ENCODE results near the gene LEO1. TPM values are rescaled to one million over a fixed set of nuclear protein-coding genes. Genes with fewer than 3 reads are reported as not detected.

LEO1 gene
- total and polyA plus RNA-seq, 2 experiments from 2014 or later, result 28.1 to 36.0 TPM

- H3K9ac ChIP-seq, result no peak overlapping the region
- TF ChIP-seq EZH2 (IDR thresholded peaks at IDR 0.05; ENCODE audit: insufficient read depth, poor library complexity, severe bottlenecking) (no peak), EZH2phosphoT487 (IDR thresholded peaks at IDR 0.05; ENCODE audit: insufficient read depth, low read depth) (no peak)
- H2AFZ ChIP-seq, result no peak overlapping the region
- no peaks in the 10 kb centered on the region for H3K27me3 ChIP-seq (replicated peaks; ENCODE audit: insufficient read depth)
- in situ Hi-C loops (cut with MboI), result no loop called here
- peaks cover 11% of the 10 kb centered on the region for H3K4me1 ChIP-seq (ENCODE audit: insufficient read depth)
- peaks cover 49% of the 10 kb centered on the region for H3K36me3 ChIP-seq (ENCODE audit: low read depth)
- H3K4me3 ChIP-seq, result no peak overlapping the region
- no peaks in the 10 kb centered on the region for H4K20me1 ChIP-seq (ENCODE audit: insufficient read depth)
- peaks cover 9% of the 10 kb centered on the region; the same call in 1 of the 2 replicates for H3F3A ChIP-seq (ENCODE audit: insufficient read depth)
- H3K9me2 ChIP-seq (ENCODE audit: insufficient read depth), result no peaks in the 10 kb centered on the region
- H3K4me2 ChIP-seq (ENCODE audit: unreplicated experiment), result no peak overlapping the region
- DNase-seq, result peak; percentile 61
- 53 to 54% methylated on average over 8 of the region's 8 CpGs for WGBS, 2 experiments (ENCODE audit: low coverage in 1 of 2, low lambda C conversion rate in 2 of 2, missing lambda C conversion rate in 2 of 2)
- H3K79me2 ChIP-seq (ENCODE audit: insufficient read depth), result no peaks in the 10 kb centered on the region
- no peaks in the 10 kb centered on the region for H3K9me3 ChIP-seq (ENCODE audit: low read depth)
- H3K27ac ChIP-seq, result no peak overlapping the region; the same call in 1 of the 2 replicates
Observed at GRCh38 chr15:51907136-51907862, 64.3 kb downstream of the LEO1 start.

- Histone ChIP-seq H4K20me1 (ENCODE audit: insufficient read depth) (no peaks in the 10 kb centered on the region), H3K4me3 (no peak overlapping the region), H3K9me2 (ENCODE audit: insufficient read depth) (no peaks in the 10 kb centered on the region), H3K27ac (no peak overlapping the region), H3K4me1 (ENCODE audit: insufficient read depth) (peaks cover 11% of the 10 kb centered on the region), H3K9ac (no peak overlapping the region), H3K79me2 (ENCODE audit: insufficient read depth) (no peaks in the 10 kb centered on the region), H3K4me2 (ENCODE audit: unreplicated experiment) (no peak overlapping the region), H3F3A (ENCODE audit: insufficient read depth) (peaks cover 9% of the 10 kb centered on the region; the same call in 1 of the 2 replicates), H2AFZ (no peak overlapping the region), H3K27me3 (replicated peaks; ENCODE audit: insufficient read depth) (no peaks in the 10 kb centered on the region), H3K9me3 (ENCODE audit: low read depth) (no peaks in the 10 kb centered on the region), H3K36me3 (ENCODE audit: low read depth) (peaks cover 58% of the 10 kb centered on the region)
- DNase-seq, result no peak
- in situ Hi-C loops (cut with MboI), result no loop called here
- TF ChIP-seq EZH2phosphoT487 (IDR thresholded peaks at IDR 0.05; ENCODE audit: insufficient read depth, low read depth), result no peak
- no peak for TF ChIP-seq EZH2 (IDR thresholded peaks at IDR 0.05; ENCODE audit: insufficient read depth, poor library complexity, severe bottlenecking)
- WGBS, 2 experiments (ENCODE audit: low coverage in 1 of 2, low lambda C conversion rate in 2 of 2, missing lambda C conversion rate in 2 of 2), result 69 to 73% methylated on average over 4 of the region's 4 CpGs
Observed at GRCh38 chr15:51904931-51905330, 66.6 kb downstream of the LEO1 start.

GRCh38 chr15:51904421-51904820, 67.2 kb downstream of the LEO1 start:
- Histone ChIP-seq H3K4me1 (ENCODE audit: insufficient read depth) (peaks cover 11% of the 10 kb centered on the region), H3K9me3 (ENCODE audit: low read depth) (no peaks in the 10 kb centered on the region), H3K4me2 (ENCODE audit: unreplicated experiment) (no peak overlapping the region), H3K9me2 (ENCODE audit: insufficient read depth) (no peaks in the 10 kb centered on the region), H3K9ac (no peak overlapping the region), H3K36me3 (ENCODE audit: low read depth) (peaks cover 56% of the 10 kb centered on the region), H2AFZ (no peak overlapping the region), H3K4me3 (no peak overlapping the region), H3K27ac (no peak overlapping the region), H3F3A (ENCODE audit: insufficient read depth) (peaks cover 9% of the 10 kb centered on the region; the same call in 1 of the 2 replicates), H3K79me2 (ENCODE audit: insufficient read depth) (no peaks in the 10 kb centered on the region), H3K27me3 (replicated peaks; ENCODE audit: insufficient read depth) (no peaks in the 10 kb centered on the region), H4K20me1 (ENCODE audit: insufficient read depth) (no peaks in the 10 kb centered on the region)
- TF ChIP-seq EZH2phosphoT487 (IDR thresholded peaks at IDR 0.05; ENCODE audit: insufficient read depth, low read depth) (no peak), EZH2 (IDR thresholded peaks at IDR 0.05; ENCODE audit: insufficient read depth, poor library complexity, severe bottlenecking) (no peak)
- WGBS, 2 experiments (ENCODE audit: low coverage in 1 of 2, low lambda C conversion rate in 2 of 2, missing lambda C conversion rate in 2 of 2), result 90 to 91% methylated on average over 3 of the region's 3 CpGs
- no peak for DNase-seq
- in situ Hi-C loops (cut with MboI), result no loop called here

- Histone ChIP-seq H3F3A (ENCODE audit: insufficient read depth) (peaks cover 16% of the 10 kb centered on the region; the same call in 1 of the 2 replicates), H4K20me1 (ENCODE audit: insufficient read depth) (no peaks in the 10 kb centered on the region), H3K4me1 (ENCODE audit: insufficient read depth) (peaks cover 9% of the 10 kb centered on the region), H3K79me2 (ENCODE audit: insufficient read depth) (peaks cover 47% of the 10 kb centered on the region), H2AFZ (no peak overlapping the region), H3K36me3 (ENCODE audit: low read depth) (peaks cover 28% of the 10 kb centered on the region), H3K9me2 (ENCODE audit: insufficient read depth) (no peaks in the 10 kb centered on the region), H3K9ac (no peak overlapping the region), H3K4me3 (no peak overlapping the region), H3K4me2 (ENCODE audit: unreplicated experiment) (no peak overlapping the region), H3K9me3 (ENCODE audit: low read depth) (no peaks in the 10 kb centered on the region), H3K27me3 (replicated peaks; ENCODE audit: insufficient read depth) (no peaks in the 10 kb centered on the region), H3K27ac (no peak overlapping the region)
- no peak for TF ChIP-seq EZH2 (IDR thresholded peaks at IDR 0.05; ENCODE audit: insufficient read depth, poor library complexity, severe bottlenecking)
- no peak for TF ChIP-seq EZH2phosphoT487 (IDR thresholded peaks at IDR 0.05; ENCODE audit: insufficient read depth, low read depth)
- no peak for DNase-seq
- in situ Hi-C loops (cut with MboI), result no loop called here
- WGBS, 2 experiments (ENCODE audit: low coverage in 1 of 2, low lambda C conversion rate in 2 of 2, missing lambda C conversion rate in 2 of 2), result 82 to 84% methylated on average over 2 of the region's 2 CpGs
Observed at GRCh38 chr15:51889486-51889885, 82.1 kb downstream of the LEO1 start.

Measured in GM23248 (cell line).